Measurements from ENCODE around the gene KCP.

Gene KCP

GRCh38 chr7:128885370-128886187 lies 24.9 kb downstream of the KCP start:
- no peak for DNase-seq

DNA sequence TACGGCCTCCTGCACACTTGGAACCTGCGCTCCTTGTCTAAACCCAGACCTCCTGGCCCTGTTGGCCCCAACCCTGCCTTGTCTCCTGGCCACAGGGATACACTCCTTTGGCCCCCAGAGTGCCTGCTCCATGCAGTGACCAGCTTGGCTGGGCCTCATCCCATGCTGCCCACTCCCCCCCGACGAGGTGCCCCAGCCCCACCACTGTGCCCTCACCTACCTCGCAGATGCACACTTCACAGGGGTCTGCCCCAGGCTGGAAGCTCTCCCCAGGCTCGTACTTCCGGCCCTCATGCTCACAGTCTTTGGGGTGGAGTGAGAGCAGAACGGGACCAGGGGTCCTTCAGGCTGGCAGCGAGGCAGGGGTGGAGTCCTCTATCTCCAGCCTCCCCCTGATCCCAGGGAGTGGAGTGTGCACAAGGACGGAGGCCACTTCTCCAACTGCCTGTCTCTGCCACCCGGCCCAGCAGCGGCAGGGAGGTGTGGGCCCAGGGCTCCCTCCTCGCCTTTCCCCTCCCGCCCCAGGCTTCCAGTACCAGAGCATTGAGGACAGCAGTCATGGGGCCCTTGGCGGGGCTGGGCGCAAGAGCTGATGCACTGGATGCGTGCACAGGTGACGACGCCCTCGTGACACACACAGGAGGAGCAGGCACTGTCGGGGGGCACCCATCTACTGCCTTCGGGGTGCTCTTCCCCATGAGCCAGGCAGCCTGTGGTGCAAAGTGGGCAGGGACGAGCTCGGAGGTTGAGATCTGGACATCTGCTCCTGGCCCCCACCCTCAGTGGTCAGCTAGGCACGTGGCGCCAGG lies 25.7 kb downstream of the KCP start:
- peak; percentile 28 for DNase-seq

GRCh38 chr7:128883622-128884448 lies 26.7 kb downstream of the KCP start:
- DNase-seq, result peak; percentile 80

DNA sequence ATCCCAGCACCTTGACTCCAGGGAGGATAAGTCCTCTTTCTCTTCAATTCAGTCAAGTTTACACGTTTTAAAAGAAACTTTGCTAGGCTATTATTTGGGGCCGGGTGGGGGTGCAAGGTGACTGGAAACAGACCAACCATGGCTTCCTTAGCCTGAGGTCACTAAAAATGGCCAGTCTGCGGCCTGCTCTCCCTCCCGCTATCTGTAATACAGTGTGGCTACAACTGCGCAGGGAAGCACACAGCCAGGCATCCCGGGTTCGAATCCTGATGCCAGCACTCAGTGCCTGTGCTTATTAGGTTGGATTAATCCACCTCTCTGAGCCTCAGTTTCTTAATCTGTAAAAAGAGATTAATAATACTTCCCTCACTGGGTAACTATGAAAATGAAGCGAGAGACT lies 28.4 kb downstream of the KCP start:
- no peak for DNase-seq

DNA sequence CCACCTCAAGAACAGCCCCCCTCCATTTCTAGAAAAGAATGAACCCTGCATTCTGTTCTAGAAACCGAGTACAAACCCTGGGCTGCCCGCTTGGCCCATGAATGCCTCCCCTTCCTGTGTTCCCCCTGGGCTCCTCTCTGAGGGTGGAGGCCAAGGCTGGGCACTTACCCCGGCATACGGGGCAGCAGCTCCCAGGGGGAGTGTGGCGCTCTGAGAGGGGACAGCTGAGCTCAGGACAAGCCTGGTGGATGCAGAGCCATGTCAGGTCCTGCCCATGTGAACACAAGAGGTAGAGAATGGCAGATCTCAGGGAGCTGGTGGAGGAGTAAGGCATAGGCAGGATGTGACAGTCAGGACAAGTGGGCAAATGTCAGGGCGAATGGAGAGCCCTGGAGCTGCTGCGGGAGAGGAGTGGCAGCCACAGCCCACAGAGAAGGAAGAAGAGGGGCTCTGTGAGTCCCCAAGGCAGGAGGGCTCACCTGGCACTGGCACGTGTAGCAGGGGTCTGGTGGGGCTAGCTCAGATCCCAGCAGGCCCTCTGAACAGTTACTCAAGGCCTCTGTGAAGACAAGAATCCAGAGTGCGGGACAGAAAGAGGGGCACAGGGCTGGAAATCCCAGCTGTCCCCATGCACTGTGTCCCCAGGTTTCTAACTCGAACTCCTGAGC lies 28.9 kb downstream of the KCP start:
- no peak for DNase-seq

DNA sequence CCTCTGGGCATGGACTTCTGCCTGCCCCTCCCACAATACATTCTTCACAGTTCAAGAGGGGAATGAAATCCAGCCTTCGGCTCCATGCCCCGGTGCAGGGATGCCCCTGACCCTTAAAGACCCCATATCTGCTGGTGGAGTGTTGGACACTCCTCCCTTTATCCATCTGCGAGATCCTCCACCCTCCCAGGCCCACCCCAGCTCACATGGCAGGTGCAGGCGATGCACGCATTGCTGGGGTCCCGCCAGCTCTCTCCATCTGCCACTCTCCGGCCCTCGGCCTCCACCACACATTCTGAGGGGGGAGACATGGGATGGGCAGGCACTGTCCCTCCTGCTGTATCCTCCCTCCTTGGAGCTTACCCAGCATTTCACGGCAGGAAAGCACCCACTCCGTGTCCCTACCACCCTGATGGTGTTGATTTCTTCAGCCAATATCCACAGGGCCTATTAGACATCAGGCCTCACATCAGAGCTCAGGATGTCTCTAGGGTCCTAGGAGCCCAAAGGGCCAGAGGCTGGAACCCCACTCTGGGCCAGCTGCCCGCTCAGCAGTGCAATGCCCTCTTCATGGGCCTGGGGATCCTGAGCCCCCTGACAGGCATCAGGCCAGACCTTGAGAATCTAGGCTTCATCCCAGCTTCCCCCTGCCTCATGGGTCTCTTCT lies 29.6 kb downstream of the KCP start:
- peak; percentile 27 for DNase-seq

DNA sequence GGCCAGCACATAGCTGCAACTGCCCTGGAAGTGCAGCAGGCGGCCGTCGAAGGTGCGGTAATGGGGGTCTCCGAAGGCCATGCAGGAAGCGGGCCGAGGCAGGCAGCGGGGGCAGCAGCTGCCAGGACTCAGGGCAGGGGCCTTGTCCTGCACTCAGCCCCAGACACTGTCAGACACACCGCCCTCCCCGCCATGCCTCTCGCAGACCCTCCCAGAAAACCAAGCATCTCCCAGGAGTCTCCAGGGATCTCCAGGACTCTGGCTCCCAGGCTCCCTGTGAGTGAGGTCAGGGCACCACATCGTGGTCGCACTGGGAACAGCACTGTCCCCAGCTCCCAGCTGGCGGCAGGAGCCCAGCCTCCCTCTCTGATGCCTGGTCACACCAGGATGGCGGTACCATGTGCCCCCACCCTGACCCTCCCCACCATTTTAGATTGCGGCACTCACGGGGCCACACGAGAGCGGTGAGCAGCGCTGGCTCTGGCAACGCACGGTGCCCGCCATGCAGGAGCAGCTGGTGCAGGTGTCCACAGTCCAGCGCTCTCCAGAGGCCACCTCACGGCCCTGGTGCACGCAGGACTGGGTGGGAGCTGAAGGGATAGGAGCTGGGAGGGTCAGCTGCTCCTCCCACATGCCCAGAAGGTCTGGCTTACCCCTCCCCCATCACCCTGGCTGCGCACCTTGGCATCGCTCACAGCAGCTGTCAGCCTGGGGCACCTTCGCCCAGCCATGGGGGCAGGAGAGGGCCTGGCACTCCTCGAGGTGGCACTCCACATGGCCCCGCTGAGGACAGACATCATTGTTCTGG lies 30.4 kb downstream of the KCP start:
- DNase-seq, result peak; percentile 51

DNA sequence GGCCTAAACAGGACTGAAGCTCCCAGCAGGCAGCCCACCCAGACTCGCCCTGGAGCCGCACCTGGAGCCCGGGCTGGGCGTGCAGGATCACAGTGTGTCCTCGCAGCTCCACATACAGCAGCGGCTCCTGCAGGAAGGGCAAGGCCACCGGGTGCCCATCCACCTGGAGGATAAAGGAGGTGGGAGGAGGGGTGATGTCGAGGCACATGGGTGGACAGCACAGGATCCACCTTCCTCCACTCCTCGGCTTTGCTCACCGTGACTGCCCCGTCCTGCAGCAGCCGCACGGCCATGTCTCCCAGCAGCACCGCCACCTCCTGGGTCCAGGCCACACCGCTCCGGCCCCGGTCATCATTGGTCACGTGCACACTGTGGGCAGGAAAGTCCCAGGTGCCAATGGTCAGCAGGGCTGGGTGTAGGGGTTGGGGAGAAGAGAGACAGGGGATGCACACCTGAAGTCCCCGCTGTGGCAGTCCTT lies 31.0 kb downstream of the KCP start:
- DNase-seq, result peak; percentile 31

GRCh38 chr7:128878226-128879105 lies 32.0 kb downstream of the KCP start:
- peak; percentile 25 for DNase-seq

GRCh38 chr7:128877756-128878120 lies 32.8 kb downstream of the KCP start:
- DNase-seq, result no peak

GRCh38 chr7:128876978-128877755 lies 33.3 kb downstream of the KCP start:
- no peak for DNase-seq

DNA sequence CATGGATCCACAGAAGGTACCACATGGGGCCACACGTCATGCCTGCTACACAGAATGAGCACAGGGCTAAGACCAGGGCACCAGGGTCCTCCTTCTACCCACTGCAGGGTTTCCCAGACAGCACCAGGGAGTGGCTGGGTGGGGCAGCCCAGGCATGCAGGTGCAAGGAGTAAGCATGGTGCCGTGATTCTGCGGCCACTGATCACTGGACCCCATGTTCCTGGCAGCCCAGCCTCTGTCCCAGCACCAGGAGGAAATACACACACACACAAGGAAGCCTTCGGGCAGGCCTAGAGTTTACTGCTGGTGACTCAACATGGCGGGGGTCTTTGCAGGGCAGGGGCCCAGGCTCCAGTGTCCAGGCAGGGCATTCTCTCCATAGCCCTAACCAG lies 33.9 kb downstream of the KCP start:
- DNase-seq, result no peak

GRCh38 chr7:128876127-128876526 lies 34.4 kb downstream of the KCP start:
- DNase-seq, result no peak

DNA sequence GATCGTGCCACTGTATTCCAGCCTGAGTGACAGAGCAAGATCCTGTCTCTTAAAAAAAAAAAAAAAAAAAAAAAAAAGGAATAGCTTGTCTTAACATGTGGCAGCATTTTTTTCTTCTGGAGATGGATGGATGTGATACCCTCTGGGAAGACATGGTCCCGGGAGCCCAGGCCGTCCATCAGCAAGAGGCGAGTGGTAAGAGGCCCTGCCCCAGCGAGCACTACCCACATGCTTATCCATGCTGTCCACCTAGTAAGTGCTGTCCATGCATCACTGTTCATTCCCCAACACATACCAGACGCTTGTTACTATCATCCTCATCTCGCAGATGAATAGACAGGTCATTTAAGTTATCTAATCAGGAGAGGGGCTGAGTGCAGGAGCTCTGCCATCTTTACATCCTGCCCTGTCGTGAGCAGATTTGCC lies 35.0 kb downstream of the KCP start:
- peak; percentile 20 for DNase-seq

DNA sequence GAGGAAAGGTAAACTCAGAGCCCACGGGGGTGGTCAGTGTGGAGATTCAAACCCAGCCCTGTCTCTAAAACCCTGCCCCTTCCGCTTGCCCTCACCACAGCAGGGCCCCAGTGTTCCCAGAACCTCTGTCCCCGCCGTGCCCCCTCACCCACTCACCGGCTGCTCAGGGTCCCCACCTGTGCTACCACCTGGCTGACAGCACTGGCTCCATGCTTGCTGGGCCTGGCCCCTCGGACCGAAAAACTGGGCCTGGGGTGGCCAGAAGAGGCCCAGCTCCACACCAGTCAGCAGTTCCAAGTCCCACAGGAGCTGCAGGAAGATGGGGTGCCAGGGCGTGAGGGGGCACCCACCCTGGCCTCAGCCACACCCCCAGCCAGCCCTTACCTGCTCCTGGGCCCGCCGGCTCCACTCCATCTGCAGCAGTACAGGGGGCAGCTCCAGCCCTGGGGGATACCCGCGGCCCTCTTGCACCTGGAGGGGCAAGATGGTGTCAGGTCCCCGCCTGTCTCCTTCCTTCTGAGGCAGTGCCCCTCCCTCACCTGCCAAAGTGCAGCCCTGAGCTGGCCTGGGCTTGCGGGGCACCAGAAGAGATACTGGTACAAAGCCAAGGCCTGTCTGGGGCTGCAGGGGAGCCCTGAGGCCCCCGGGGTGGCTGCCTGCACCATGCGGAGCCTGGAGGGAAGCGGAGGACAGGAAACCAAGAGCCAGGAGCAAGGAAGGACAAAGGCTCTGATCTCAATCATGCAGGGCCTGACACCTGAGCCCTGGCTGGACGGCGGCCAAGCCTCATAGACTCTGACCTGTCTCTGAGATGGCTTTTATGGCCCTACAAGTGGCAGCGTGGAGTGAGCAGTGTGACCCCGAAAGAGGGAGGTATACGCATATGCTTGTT lies 36.1 kb downstream of the KCP start:
- peak; percentile 24 for DNase-seq

DNA sequence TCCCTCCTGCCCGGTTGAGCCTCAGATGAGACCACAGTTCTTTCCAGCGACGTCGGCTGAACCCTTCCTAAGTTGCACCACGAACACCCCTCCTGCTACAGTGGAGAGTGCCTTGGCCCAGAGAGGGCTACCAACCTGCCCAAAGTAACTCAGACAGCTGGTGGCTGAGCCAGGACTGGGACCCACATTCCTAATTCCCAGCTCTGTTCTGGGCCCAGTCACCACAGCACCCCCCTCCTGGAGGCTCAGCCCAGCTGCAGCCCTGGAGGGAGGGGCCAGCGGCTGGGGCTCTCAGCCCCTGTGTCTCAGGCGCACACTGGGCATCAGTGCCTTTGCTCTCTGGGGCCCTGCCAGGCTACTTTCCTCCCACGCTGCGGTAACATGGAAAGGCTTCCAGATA lies 37.3 kb downstream of the KCP start:
- DNase-seq, result no peak

GRCh38 chr7:128872394-128872824 lies 38.1 kb downstream of the KCP start:
- DNase-seq, result no peak

DNA sequence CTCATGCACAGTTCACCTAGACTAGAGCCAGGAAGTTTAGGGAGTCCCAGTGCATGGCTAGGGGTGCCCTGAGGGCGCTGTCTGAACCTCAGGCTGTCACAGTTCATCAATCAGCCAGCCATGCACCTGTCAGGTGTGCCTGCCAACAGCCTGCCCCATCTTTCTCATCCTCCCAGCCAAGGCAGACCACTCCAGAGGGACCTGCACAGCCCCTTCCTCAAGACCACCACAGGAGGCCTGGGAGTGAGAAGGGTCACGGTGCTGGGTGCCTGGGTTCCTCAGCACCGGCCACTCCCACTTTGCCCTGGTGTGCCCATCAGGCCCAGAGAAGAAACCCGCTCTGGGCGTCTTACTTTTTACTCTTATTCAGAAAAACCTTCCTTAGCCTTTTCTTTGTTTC lies 39.5 kb downstream of the KCP start:
- no peak for DNase-seq
